Mesothelial cell of epicardium (in vitro differentiated cells): ENCODE data around the gene KDM6A. TPM values are rescaled to one million over a fixed set of nuclear protein-coding genes. Genes with fewer than 3 reads are reported as not detected.
"Not testable (repeated sequence)": the region's sequence is repeated elsewhere in the genome, so short reads cannot be mapped to it uniquely, and the experiment has no call there.

ENCODE experiments used
- DNase-seq, 2 experiments: peaks; one replicate each; pipeline ENCODE4 v3.0.0; 2021; ENCODE audit warnings: low spot score in 2 of 2; ENCODE audit not compliant: unreplicated experiment in 2 of 2
- H3K27ac Mint-ChIP-seq: 2 replicates; pipeline ENCODE4 v1.8.0; 2021; ENCODE audit warnings: mixed read lengths
- H3K27me3 Mint-ChIP-seq: 2 replicates; pipeline ENCODE4 v1.8.0; 2021; ENCODE audit warnings: low read depth, mixed read lengths
- H3K36me3 Mint-ChIP-seq: 2 replicates; pipeline ENCODE4 v1.8.0; 2021; ENCODE audit warnings: mixed read lengths
- H3K4me1 Mint-ChIP-seq: 2 replicates; pipeline ENCODE4 v1.8.0; 2021; ENCODE audit warnings: mixed read lengths
- H3K4me3 Mint-ChIP-seq: 2 replicates; pipeline ENCODE4 v1.8.0; 2021; ENCODE audit warnings: mild to moderate bottlenecking, moderate library complexity, mixed read lengths
- H3K9me3 Mint-ChIP-seq: 2 replicates; pipeline ENCODE4 v1.8.0; 2021; ENCODE audit warnings: mixed read lengths
- total RNA-seq: library from RNA; stranded (reverse); gene quantifications from 3 replicates; pipeline ENCODE4 v1.2.1, GENCODE V29; 2021
- TF ChIP-seq, protein P1 (sequence below): fragments of 200-600 bp; sonication (generic); IDR thresholded peaks from one replicate; pipeline ENCODE4 v1.5.0; 2021; ENCODE audit warnings: antibody characterized with exemption; ENCODE audit not compliant: unreplicated experiment

The KDM6A gene
- total RNA-seq, 1 donor from 2014 or later: 69.7 TPM

- no peak overlapping the region for H3K4me3 Mint-ChIP-seq
- H3K9me3 Mint-ChIP-seq: peaks cover 22% of the 10 kb centered on the region
- H3K27ac Mint-ChIP-seq: peak overlapping the region; percentile 95
Observed at GRCh38 chrX:44949125-44949524, 76.1 kb downstream of the KDM6A start.

DNA sequence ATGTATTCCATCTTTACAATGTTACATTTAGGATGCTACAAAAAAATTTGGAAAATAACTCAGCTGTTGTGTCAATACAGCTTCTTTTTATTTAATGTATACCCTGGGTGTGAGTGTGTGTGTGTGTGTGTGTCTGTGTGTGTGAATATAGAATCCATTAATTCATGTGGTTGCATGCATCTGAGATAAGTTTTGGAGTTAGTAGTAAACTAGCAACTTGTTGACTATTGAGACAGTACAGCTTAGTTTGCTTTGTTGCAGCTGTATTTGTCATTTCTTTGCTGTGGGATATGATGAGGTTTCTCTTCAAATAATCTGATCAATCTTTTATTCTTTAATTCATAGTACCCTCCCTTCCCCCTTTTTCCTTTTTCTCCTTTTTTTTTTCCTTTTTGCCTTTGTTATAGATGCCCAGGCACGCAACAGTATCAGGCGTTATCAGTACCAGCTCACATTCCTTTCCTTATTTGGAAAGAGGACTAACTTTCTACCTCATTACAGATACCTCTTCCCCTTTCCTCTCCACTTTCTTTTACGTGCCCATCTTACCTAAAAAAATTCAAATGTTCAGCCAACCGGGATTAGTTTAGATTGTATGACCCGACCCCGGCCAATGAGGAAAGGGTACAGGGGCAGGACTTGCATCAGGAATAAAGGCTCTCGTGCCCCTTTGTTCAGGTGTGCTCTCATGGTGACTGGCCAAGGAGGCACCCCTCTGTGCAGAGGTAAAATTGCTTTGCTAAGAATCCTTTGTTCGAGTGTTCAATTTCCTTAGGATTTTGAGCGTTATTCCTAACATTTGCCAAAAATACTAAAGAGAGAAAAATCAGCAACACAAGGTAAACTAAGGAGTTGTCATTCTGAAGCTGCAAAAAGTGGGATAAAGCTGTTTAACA is 77.7 kb downstream of the KDM6A start:
- Mint-ChIP-seq H3K4me3 (peak overlapping the region; percentile 72), H3K27ac (peak overlapping the region; percentile 95), H3K4me1 (peaks cover 49% of the 10 kb centered on the region)
- DNase-seq, H3K27me3 Mint-ChIP-seq, H3K9me3 Mint-ChIP-seq, H3K36me3 Mint-ChIP-seq: not testable (repeated sequence)

More at GRCh38 chrX:44949125-44949524, 76.1 kb downstream of the KDM6A start:
- no peak for DNase-seq
- TF ChIP-seq, protein P1, sequence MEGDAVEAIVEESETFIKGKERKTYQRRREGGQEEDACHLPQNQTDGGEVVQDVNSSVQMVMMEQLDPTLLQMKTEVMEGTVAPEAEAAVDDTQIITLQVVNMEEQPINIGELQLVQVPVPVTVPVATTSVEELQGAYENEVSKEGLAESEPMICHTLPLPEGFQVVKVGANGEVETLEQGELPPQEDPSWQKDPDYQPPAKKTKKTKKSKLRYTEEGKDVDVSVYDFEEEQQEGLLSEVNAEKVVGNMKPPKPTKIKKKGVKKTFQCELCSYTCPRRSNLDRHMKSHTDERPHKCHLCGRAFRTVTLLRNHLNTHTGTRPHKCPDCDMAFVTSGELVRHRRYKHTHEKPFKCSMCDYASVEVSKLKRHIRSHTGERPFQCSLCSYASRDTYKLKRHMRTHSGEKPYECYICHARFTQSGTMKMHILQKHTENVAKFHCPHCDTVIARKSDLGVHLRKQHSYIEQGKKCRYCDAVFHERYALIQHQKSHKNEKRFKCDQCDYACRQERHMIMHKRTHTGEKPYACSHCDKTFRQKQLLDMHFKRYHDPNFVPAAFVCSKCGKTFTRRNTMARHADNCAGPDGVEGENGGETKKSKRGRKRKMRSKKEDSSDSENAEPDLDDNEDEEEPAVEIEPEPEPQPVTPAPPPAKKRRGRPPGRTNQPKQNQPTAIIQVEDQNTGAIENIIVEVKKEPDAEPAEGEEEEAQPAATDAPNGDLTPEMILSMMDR: no peak
- no peaks in the 10 kb centered on the region for H3K27me3 Mint-ChIP-seq
- H3K36me3 Mint-ChIP-seq: peaks cover 18% of the 10 kb centered on the region
- peaks cover 39% of the 10 kb centered on the region for H3K4me1 Mint-ChIP-seq

GRCh38 chrX:44951572-44952067 is 78.6 kb downstream of the KDM6A start:
- no peaks in the 10 kb centered on the region for H3K27me3 Mint-ChIP-seq
- TF ChIP-seq, protein P1: no peak
- peak overlapping the region; percentile 92 for H3K27ac Mint-ChIP-seq
- peaks cover 2% of the 10 kb centered on the region for H3K36me3 Mint-ChIP-seq
- H3K9me3 Mint-ChIP-seq: peaks cover 6% of the 10 kb centered on the region
- H3K4me1 Mint-ChIP-seq: peaks cover 51% of the 10 kb centered on the region
- H3K4me3 Mint-ChIP-seq: peak overlapping the region; percentile 72
- no peak for DNase-seq

DNA sequence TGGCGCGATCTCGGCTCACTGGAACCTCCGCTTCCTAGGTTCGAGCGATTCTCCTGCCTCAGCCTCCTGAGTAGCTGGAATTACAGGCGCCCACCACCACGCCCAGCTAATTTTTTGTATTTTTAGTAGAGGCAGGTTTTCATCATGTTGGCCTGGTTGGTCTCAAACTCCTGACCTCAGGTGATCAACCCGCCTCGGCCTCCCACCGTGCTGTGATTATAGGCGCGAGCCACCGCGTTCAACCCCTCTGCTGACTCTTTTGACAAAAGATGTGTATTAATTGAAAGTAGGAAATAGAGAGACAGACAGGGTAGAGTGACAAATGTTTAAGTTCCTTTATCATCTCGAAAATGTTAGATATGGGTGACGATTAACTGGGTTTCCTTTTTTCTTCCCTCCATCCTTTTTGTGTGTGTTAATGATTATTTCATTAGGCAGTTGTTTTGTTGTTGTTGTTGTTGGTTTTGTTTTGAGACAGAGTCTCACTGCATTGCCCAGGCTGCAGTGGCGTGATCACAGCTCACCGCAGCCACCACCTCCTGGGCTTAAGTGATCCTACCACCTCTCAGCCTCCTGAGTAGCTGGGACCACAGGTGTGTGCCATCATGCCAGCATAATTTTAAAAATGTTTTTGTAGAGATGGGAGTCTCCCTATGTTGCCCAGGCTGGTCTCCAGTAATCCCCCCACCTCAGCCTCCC is 79.5 kb downstream of the KDM6A start:
- peaks cover 53% of the 10 kb centered on the region for H3K4me1 Mint-ChIP-seq
- H3K27me3 Mint-ChIP-seq: no peaks in the 10 kb centered on the region
- peak overlapping the region; percentile 72 for H3K4me3 Mint-ChIP-seq
- DNase-seq: no peak
- peak overlapping the region; percentile 92 for H3K27ac Mint-ChIP-seq
- no peaks in the 10 kb centered on the region for H3K36me3 Mint-ChIP-seq
- TF ChIP-seq, protein P1: no peak
- H3K9me3 Mint-ChIP-seq: peaks cover 6% of the 10 kb centered on the region

- TF ChIP-seq, protein P1: no peak
- Mint-ChIP-seq H3K9me3 (no peaks in the 10 kb centered on the region), H3K27ac (peak overlapping the region; percentile 88), H3K4me1 (peaks cover 47% of the 10 kb centered on the region), H3K4me3 (peak overlapping the region; percentile 57), H3K36me3 (no peaks in the 10 kb centered on the region), H3K27me3 (no peaks in the 10 kb centered on the region)
- DNase-seq: no peak
Observed at GRCh38 chrX:44953734-44954502, 80.9 kb downstream of the KDM6A start.
